ENCODE measurements around the gene STX7.

GRCh38 chr6:132458887-132459604 is 53.9 kb downstream of the STX7 start:
- TF ChIP-seq CTCF (IDR thresholded peaks at IDR 0.05; ENCODE audit: extremely low read depth in 1 of 2, insufficient read depth in 1 of 2, low read depth in 1 of 2, low read length in 2 of 2) (no peak), EZH2 (IDR thresholded peaks at IDR 0.05; ENCODE audit: borderline replicate concordance, low read depth, low read length, severe bottlenecking) (no peak), FOS (IDR thresholded peaks at IDR 0.05; ENCODE audit: borderline replicate concordance, insufficient read depth, low read length) (no peak), GATA2 (IDR thresholded peaks at IDR 0.05; ENCODE audit: insufficient read depth, insufficient read length, low read depth, low read length) (no peak), POLR2A (IDR thresholded peaks at IDR 0.05; ENCODE audit: low read depth, low read length) (no peak), POLR2AphosphoS5 (IDR thresholded peaks at IDR 0.05; ENCODE audit: insufficient read depth, low read depth, low read length) (no peak)

All from endothelial cell of umbilical vein (primary cell).